Heart left ventricle (tissue), 16 donors: Measurements from ENCODE around the gene IL1RL1. TPM values are rescaled to one million over a fixed set of nuclear protein-coding genes. Genes with fewer than 3 reads are reported as not detected.
A peak's percentile ranks its signal among the peaks of the same experiment; 100 is the strongest.

Source experiments
- ATAC-seq, 4 donors: fragments of 200-7000 bp; cut with Tn5 transposase; one replicate each; pipeline ENCODE4 v1.9.1; 2020 to 2022; ENCODE audit warnings: moderate library complexity in 4 of 4, mild to moderate bottlenecking in 3 of 4, moderate number of reproducible peaks in 1 of 4
- DNase-seq, 5 donors: peaks; one replicate each; pipeline ENCODE4 v3.0.0-alpha.2; 2020
- H3K27ac ChIP-seq, 12 donors: fragments of 200-600 bp; sonication (generic) in 4 of 12; one replicate each; pipeline versions ENCODE4 v1.5.0 to v1.8.0; 2016 to 2022; ENCODE audit warnings: mild to moderate bottlenecking in 2 of 12
- H3K27me3 ChIP-seq, 9 donors: fragments of 200-600 bp; sonication (generic) in 2 of 9; one replicate each; pipeline versions ENCODE4 v1.5.1 to v1.8.0; 2016 to 2022; ENCODE audit warnings: mild to moderate bottlenecking in 3 of 9
- H3K36me3 ChIP-seq, 9 donors: fragments of 200-600 bp; sonication (generic) in 2 of 9; one replicate each; pipeline versions ENCODE4 v1.5.0 to v1.8.0; 2018 to 2022; ENCODE audit warnings: mild to moderate bottlenecking in 2 of 9
- H3K4me1 ChIP-seq, 12 donors: fragments of 200-600 bp; sonication (generic) in 4 of 12; one replicate each; pipeline versions ENCODE4 v1.5.0 to v1.8.0; 2016 to 2022; ENCODE audit warnings: mild to moderate bottlenecking in 3 of 12
- H3K4me3 ChIP-seq, 12 donors: fragments of 200-600 bp; sonication (generic) in 4 of 12; one replicate each; pipeline versions ENCODE4 v1.5.0 to v1.8.0; 2017 to 2022; ENCODE audit warnings: mild to moderate bottlenecking in 9 of 12, moderate library complexity in 4 of 12
- H3K9me3 ChIP-seq, 12 donors: fragments of 200-600 bp; sonication (generic) in 4 of 12; one replicate each; pipeline versions ENCODE4 v1.5.0 to v1.8.0; 2016 to 2022; ENCODE audit warnings: mild to moderate bottlenecking in 1 of 12
- CTCF ChIP-seq, 12 donors: fragments of 200-600 bp; sonication (generic) in 4 of 12; IDR thresholded peaks; one replicate each; pipeline versions ENCODE4 v1.5.0 to v1.8.0; 2018 to 2022; ENCODE audit warnings: antibody characterized with exemption in 12 of 12, mild to moderate bottlenecking in 5 of 12
- POLR2A ChIP-seq, 2 donors: fragments of 450-650 bp; IDR thresholded peaks; one replicate each; pipeline ENCODE4 v1.6.1; 2017; ENCODE audit warnings: antibody characterized with exemption in 2 of 2, mild to moderate bottlenecking in 2 of 2, moderate library complexity in 2 of 2
- WGBS, 4 donors: extraction: QIAGEN DNeasy Blood & Tissue Kit in 2 of 4; methylation state at CpG; one replicate each; pipeline versions ENCODE4 v1.1.5 to v1.1.7; 2013 to 2018; 5-methylcytosine and 5-hydroxymethylcytosine counted together
- intact Hi-C, 10 donors: fragments of 100-400 bp; cut with DNase I; formaldehyde crosslinking; loops; one replicate each; pipeline versions ENCODE4 v1.11.1 to v1.14.2; 2022
- polyA plus RNA-seq, 2 donors: library from polyadenylated mRNA; stranded (reverse); fragments of 200-250 nt; gene quantifications; one replicate each; pipeline ENCODE4 v1.2.3, GENCODE V29; 2013
- total RNA-seq, 9 donors: library from RNA; depleted of rRNA in 2 of 9; stranded (reverse); fragments of >200 nt in 2 of 9; fragmentation: NEBNext Ultra II Directional in 3 of 9; extraction: Animal tissue kit (Norgen Biotek cat#: 25700) in 3 of 9; gene quantifications; one replicate each; pipeline versions ENCODE4 v1.1.0 to v1.2.4, GENCODE V29; 2016 to 2023
- donor health status: ischemic (EF 13 %, LVEDD 7.1; RV severe dilation, severe dysfunction).
- donor health status: healthy with polysubstance abuse.
- donor health status: DM: no; HTN: yes; CAD: no.
- donor health status: DM: no; HTN: no; CAD: no.
- donor health status: ischemic (EF 25% LVEDD 6.9; RV normal size, moderate dysfunction).
- donor health status: ischemic (EF 25% LVEDD 5.7; RV mildly dilated, moderate dysfunction).
- donor health status: healthy.
- donor health status: DM: yes; HTN: yes; CAD: no.
- donor health status: ischemic (EF 35%, LVEDD 5.7; RV mildly dilated, moderate dysfunction).
- donor health status: nonischemic (EF 11% LVEDD 7.7; RV severe dilation, severe dysfunction).
- donor health status: DM: yes; HTN: yes; CAD: no.
- donor health status: PGD.
- donor health status: ischemic (EF 29% LVEDD 5.4; RV normal size, mild dysfunction).
- donor health status: nonischemic (EF 23%, LVEDD 6.1; RV moderate dilation, normal function).

Gene IL1RL1
- total and polyA plus RNA-seq, 11 donors: 0.25 to 84.9 (median 1.6) TPM

DNA sequence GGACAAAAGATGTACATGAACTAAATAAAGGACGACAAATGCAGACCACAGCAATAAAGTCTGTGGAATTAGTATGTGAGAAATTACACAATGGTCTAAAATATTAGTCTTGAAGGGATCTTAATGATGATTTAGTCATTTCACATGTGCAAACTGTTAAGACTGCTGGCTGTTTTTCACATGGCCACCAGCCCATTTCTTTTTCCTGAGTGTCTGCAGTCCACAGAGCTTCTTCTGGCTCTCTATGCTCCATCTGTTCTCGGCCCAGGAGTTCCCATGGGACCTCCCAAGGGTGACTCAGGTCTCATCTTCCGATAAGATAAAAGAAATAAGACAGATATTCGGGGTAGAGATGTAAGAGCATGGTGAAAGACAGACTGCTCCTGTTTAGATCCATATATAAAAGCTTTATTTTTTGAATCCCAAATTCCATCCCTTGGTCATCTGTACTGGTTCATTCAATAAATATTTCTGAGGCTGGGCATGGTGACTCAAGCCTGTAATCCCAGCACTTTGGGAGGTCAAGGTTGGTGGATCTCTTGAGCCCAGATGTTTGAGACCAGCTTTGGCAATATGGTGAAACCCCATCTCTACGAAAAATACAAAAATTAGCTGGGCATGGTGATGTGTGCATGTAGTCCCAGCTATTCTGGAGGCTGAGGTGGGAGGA lies 20.1 kb downstream of the IL1RL1 start:
- TF ChIP-seq CTCF (IDR thresholded peaks at IDR 0.05) (no peak), POLR2A (IDR thresholded peaks at IDR 0.05) (no peak)
- DNase-seq (peak in 2 of 5 donors; percentile 21 to 27), ATAC-seq (peak in 1 of 4 donors; percentile 49)
- H3K4me1 ChIP-seq: peaks cover 0 to 13% (median 6%) of the 10 kb centered on the region in 12 donors
- no peak overlapping the region for H3K27ac ChIP-seq
- 59 to 73% (median 67%) methylated on average over 5 of the region's 5 CpGs for WGBS, 4 donors
- H3K9me3 ChIP-seq: peaks cover 0 to 11% (median 0%) of the 10 kb centered on the region in 12 donors
- H3K36me3 ChIP-seq: no peaks in the 10 kb centered on the region
- no peak overlapping the region for H3K4me3 ChIP-seq
- intact Hi-C loops: loop anchor here in 1 of 10 donors (10.0 kb wide), 1 partner anchor 87 kb away; no protein-coding TSS in a partner anchor
- no peaks in the 10 kb centered on the region for H3K27me3 ChIP-seq

- no peaks in the 10 kb centered on the region for H3K27me3 ChIP-seq
- 84 to 92% (median 90%) methylated on average over 1 of the region's 1 CpG for WGBS, 4 donors
- intact Hi-C loops: loop anchor here in 1 of 10 donors (10.0 kb wide), 1 partner anchor 90 kb away; no protein-coding TSS in a partner anchor
- DNase-seq (no peak), ATAC-seq (no peak)
- H3K36me3 ChIP-seq: no peaks in the 10 kb centered on the region
- H3K4me3 ChIP-seq: no peak overlapping the region
- H3K27ac ChIP-seq: no peak overlapping the region
- peaks cover 0 to 25% (median 9%) of the 10 kb centered on the region in 12 donors for H3K4me1 ChIP-seq
- peaks cover 0 to 7% (median 0%) of the 10 kb centered on the region in 12 donors for H3K9me3 ChIP-seq
- TF ChIP-seq CTCF (IDR thresholded peaks at IDR 0.05) (no peak), POLR2A (IDR thresholded peaks at IDR 0.05) (no peak)
These were observed 23.1 kb downstream of the IL1RL1 start for GRCh38 chr2:102334486-102334885.

GRCh38 chr2:102335871-102336366 lies 24.6 kb downstream of the IL1RL1 start:
- 30 to 46% (median 32%) methylated on average over 8 of the region's 8 CpGs for WGBS, 4 donors
- peak overlapping the region in 7 of 12 donors; percentile 9 to 75 (median 23) for H3K27ac ChIP-seq
- H3K36me3 ChIP-seq: no peaks in the 10 kb centered on the region
- intact Hi-C loops: loop anchor here in 3 of 10 donors (5.0 to 10.0 kb wide), 4 partner anchors 34 to 314 kb away; no protein-coding TSS in a partner anchor
- no peaks in the 10 kb centered on the region for H3K27me3 ChIP-seq
- DNase-seq (no peak), ATAC-seq (peak in 3 of 4 donors; percentile 38 to 58 (median 49))
- no peak overlapping the region for H3K4me3 ChIP-seq
- TF ChIP-seq POLR2A (IDR thresholded peaks at IDR 0.05) (no peak), CTCF (IDR thresholded peaks at IDR 0.05) (no peak)
- H3K9me3 ChIP-seq: peaks cover 0 to 4% (median 0%) of the 10 kb centered on the region in 12 donors
- H3K4me1 ChIP-seq: peaks cover 0 to 25% (median 9%) of the 10 kb centered on the region in 12 donors

- TF ChIP-seq CTCF (IDR thresholded peaks at IDR 0.05) (no peak), POLR2A (IDR thresholded peaks at IDR 0.05) (no peak)
- Histone ChIP-seq H3K4me3 (peak overlapping the region in 6 of 12 donors; percentile 1 to 34 (median 28)), H3K36me3 (no peaks in the 10 kb centered on the region), H3K27me3 (no peaks in the 10 kb centered on the region), H3K9me3 (no peaks in the 10 kb centered on the region), H3K27ac (peak overlapping the region in 11 of 12 donors; percentile 2 to 75 (median 33)), H3K4me1 (peaks cover 0 to 25% (median 9%) of the 10 kb centered on the region in 12 donors)
- intact Hi-C loops: loop anchor here in 3 of 10 donors (5.0 to 10.0 kb wide), 4 partner anchors 34 to 314 kb away; no protein-coding TSS in a partner anchor
- DNase-seq (peak in 1 of 5 donors; percentile 34), ATAC-seq (peak in 3 of 4 donors; percentile 72 to 86 (median 75))
- WGBS, 4 donors: 62 to 73% (median 66%) methylated on average over 3 of the region's 3 CpGs
These were observed 25.2 kb downstream of the IL1RL1 start for GRCh38 chr2:102336502-102336945.
